AG20443 (cell line): Measurements from ENCODE around the gene GYPA.
"Not testable (repeated sequence)": the region's sequence is repeated elsewhere in the genome, so short reads cannot be mapped to it uniquely, and the experiment has no call there.

Source experiments
- DNase-seq: peaks from one replicate; pipeline ENCODE4 v3.0.0; 2012; ENCODE audit warnings: low spot score, mixed read lengths

The GYPA gene

DNA sequence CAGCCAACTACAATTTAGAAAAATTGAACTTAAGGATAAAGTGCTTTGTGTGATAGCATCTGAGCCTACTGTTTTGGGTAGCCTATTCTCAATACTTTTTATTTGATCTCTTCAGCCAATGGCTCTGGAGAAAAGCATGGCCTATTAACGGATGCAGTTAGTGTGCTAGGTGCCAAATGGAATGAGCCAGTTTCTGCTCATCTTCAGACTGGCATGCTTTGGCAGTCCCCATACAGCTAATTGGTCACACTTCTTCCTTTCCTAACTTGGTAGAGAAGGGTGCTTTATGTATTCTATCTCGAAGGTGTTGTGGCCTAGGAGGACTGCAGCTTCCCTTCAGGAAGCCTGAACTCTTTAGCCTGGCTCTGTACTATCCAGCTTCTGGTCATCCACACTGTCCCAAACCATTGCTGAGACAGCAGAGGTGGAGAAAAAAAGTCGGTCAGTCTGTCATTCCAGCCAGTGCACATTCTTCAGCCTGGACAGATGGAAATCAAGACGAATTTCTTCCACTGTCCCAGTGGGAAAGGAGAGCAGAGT is 11.1 kb downstream of the GYPA start:
- not testable (repeated sequence) for DNase-seq

DNA sequence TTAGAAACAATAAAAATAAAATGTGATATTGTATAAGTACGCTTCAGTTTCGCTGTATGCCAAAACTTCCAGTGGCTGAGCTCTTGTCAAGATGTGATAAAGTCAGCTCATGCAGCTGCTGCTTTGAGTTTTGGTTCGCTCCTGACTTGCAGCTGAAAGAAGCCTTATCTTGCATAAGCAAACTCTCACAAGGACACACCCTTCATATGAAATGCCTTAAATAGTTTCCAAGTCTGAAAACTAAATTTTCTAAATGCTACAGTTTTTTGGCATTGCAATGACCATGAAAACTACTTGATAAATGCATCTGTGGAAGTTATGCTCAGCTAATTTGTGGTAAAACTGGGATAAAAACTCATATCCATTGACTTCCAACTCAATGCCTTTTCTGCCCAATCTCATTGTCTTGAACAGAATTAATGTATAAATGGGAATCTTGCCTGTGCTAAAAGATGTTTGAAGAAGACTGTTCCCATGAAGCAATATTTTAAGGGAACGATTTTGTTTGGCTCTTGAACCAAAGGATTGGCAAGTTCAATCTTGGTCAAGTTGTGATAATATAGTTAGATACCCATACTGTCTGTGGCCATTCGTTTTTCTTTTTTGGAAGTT is 11.7 kb downstream of the GYPA start:
- not testable (repeated sequence) for DNase-seq

DNA sequence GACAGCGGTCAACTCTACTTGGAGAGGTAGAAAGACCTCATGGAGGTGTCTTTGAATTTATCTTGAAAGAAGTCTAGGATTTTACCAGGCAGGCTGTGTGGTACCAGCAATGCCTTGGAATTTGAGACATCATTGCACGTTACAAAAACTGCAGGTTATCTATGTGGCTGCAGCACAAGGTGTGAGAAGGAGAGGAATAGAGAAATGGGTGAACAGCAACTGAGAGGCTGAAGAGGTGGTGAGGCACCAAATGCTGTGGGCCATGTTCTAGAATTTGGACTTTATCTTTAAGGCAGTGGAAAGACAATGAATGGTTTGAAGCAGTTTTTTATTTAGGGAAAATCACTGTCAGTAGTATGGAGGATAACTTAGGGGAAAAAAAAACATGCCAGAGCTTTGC is 15.4 kb downstream of the GYPA start:
- DNase-seq = not testable (repeated sequence)

DNA sequence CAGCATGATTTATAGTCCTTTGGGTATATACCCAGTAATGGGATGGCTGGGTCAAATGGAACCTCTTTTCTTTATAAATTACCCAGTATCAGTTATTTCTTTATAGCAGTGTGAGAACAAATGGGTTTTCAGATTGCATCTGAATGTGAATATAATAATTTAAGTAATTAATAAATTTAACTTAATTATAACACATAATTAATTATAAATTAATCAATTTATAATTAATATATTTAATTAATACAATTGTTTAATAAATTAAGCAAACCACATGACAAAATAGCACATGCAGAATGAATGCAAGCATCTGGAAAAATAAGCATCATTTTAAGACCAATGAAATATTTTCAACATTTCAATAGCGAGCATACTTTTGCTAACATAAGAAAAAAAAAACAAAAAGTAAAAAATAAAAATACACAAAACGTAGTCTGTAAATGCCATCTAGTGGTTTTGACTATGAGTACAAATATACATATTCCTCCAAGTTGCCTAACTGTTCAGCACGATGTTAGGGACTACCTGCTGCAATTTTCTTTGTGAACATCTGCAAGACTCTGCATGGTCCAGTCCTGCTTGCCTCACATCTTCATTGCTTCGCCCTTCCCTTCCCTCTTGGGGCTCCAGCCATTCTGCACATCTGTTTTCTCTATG is 16.4 kb downstream of the GYPA start:
- DNase-seq = not testable (repeated sequence)

DNA sequence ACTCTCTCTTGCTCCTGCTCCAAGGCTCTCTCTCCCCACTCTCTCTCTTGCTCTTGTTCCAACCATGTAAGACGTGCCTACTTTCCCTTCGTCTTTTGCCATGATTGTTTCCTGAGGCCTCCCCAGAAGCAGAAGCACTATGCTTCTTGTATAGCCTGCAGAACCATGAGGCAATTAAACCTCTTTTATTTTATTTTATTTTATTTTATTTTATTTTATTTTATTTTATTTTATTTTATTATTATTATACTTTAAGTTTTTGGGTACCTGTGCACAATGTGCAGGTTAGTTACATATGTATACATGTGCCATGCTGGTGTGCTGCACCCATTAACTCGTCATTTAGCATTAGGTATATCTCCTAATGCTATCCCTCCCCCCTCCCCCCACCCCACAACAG is 17.2 kb downstream of the GYPA start:
- DNase-seq = not testable (repeated sequence)

DNA sequence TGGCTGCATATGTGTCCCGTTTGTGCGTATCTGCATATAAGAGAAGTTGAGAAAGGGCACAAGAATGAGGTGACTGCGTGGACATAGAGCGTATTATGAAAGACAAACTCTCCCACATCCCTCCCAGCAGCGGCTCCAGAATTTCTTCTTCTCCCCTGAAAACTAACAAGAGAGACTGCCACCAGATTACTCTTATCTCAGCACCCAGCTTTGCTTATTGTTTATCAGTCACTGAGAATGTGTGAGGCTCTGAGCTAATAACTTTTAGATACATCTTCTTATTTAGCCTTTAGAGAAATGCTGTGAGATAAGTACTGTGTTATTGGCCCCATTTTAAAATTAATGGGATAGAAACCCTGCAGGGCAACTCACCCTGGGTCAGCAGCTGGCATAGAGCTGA is 20.8 kb downstream of the GYPA start:
- DNase-seq = not testable (repeated sequence)

DNA sequence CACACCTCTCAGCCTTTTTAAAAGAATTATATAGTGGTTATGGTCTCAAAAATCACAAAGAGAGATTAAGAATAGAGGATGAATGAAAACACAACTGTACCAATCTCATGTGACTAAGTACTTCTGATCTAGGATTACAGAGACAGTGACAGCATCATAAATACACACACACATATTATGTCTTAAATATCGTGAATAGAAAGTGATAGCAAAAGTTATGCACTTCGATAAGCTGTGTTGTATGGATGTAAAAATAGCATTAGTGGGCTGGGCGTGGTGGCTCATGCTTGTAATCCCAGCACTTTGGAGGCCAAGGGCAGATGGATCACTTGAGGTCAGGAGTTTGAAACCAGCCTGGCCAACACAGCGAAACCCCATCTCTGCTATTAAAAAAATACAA is 25.0 kb downstream of the GYPA start:
- no peak for DNase-seq

DNA sequence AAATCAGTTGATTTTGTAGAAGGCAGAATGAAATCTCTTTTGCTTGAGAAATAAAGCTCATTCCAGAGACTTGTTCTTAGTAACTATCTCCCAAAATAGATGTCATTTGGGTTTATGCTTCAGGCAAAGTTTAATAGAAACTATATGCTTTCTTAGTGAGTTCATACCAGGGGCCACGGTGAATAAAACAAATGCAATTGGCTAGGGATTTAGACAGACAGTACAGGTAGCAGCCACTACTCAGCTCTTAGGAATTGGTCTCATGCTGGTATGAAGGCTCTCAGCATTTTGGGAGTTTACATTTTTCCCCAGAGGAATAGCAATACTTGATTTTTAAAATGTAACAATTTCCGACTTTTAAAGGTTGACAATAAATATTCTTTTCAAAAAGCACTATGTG is 27.0 kb downstream of the GYPA start:
- no peak for DNase-seq

DNA sequence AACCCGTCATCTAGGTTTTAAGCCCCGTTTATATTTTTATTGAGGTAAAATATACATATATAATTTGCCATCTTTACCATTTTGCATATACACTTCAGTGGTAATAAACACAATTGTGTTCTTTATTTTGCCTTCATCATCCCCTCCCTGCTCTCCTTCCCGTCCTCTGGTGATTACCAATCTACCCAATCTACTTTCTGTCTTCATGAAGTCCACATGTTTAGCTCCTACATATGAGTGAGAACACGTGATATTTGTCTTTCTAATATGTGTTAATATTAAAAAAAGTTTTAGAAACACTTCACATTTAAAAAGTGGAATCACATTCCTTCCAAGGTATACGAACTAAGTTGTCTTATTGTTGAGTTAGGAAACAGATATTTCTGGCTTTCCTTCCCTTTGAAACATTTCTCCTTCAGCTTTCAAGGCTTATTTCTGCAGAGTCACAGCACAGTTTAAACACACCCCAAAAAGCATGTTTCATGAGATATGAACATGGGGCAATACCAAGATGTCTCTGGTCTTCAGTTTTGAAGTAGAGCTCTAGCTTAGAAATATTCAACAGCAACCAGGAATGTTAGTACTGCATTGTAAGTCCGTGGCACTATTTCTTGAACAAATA is 35.9 kb downstream of the GYPA start:
- DNase-seq = no peak

DNA sequence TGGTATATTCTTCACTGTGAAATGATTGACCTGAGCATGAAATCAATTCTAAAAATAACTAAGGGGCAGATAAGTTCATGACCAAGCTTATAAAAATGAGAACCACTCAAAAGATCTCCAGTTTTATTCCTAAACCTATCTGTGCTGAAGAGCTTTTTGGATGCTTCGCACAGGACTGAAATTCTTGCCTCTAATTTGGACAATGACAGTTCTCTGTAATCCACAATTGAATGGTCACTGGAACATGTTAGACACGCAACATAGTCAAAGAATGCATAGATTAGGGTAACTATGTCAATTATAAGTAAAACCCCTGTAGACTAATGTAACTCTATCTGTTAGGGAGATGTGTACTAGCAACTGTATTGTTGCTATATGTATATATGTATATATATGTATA is 42.7 kb downstream of the GYPA start:
- not testable (repeated sequence) for DNase-seq

DNA sequence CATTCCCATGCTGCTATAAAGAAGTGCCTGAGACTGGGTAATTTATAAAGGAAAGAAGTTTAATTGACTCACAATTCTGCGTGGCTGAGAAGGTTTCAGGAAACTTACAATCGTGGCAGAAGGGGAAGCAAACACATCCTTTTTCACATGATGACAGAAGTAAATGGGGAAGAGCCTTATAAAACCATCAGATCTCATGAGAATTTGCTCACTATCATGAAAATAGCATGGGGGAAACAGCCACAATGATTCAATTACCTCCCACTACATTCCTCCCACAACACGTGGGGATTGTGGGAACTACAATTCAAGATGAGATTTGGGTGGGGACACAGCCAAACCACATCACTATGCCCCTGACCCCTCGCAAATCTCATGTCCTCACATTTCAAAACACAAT is 46.5 kb downstream of the GYPA start:
- not testable (repeated sequence) for DNase-seq

DNA sequence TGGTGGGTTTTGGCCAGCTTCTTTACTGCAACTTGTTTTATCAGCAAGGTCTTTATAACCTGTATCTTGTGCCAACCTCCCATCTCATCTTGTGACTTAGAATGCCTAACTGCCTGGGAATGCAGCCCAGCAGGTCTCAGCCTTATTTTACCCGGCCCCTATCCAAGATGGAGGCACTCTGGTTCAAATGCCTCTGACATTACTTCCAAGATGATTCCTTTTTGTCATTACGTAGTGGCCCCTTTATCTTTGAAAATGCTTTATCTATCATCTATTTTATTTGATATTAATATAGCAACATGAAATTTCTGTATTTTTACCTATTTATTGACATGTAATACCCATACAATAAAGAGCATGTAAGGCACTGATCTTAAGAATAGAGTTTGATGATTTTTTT is 49.3 kb downstream of the GYPA start:
- DNase-seq = not testable (repeated sequence)

DNA sequence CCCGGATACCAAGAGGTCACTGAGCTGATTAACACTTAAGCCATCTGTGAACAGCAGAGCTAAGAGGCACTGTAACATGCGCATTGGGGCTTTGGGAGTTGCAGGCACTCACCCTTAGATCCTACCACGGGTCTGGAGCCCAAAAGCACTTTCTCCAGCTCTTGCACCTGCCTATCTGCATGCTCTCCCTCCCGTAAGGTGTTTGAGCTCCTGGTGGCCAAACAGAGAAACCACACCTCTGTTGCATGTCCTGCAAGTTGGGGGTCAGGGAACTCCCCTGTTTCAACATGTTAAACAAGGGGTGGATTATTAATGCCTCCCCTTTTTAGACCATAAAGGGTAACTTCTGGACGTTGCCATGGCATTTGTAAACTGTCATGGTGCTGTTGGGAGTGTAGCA is 49.8 kb downstream of the GYPA start:
- no peak for DNase-seq

DNA sequence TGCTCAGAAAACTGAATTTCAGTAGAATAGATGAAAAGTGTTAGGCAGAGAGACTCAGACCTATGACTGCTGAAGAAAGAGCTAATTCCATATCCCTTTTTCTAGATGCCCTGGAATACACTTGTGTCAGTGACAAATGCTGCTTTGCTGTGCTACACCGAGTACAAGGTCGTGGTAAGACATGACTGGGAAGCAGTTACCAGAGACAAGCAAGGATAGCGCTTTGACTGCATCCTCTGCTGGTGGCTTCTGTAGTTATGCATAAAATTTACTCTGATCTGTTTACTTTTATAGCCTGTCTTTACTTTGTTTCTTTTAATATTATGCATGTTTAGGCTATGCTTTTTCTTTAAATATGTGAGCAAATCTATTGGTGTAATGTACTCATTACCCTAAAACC is 58.5 kb downstream of the GYPA start:
- DNase-seq = not testable (repeated sequence)

DNA sequence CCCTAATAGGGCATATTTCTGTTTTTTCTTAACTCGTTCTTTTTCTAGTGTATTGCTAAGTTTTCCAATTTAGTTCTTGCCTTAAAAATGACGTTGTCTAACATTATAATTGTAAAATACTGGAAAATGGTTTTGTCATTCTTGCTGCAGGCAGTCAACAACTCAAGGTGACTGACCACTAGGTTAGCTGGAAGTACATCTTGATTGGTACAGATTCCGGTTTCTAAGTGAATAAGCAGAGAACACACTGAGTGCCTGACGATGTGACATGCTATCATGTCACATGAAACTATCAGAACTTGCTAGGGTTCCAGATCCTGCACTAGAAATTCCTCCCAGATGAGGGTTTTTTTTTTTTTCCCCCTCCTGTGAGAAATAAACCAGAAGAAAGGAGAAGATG is 60.4 kb downstream of the GYPA start:
- not testable (repeated sequence) for DNase-seq

DNA sequence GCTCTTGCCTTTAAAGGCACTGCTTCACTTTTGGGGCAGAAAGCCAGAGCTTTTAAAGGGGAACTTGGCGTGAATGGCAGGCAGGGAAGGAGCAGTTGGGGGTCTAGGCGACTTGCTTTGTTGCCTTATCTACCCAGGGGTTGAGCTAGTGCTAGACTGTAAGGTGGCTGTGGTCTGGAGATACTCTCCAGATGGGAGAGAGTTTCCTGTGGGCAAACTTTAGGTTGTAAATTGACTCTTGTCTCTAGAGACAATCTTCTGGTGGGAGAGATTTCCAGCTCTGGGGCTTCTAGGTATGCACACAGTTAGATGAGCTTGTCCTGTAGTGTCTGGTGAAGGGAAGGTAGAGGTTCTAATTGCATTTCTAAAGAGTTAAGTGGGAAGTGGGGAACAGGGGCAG is 61.8 kb downstream of the GYPA start:
- not testable (repeated sequence) for DNase-seq

DNA sequence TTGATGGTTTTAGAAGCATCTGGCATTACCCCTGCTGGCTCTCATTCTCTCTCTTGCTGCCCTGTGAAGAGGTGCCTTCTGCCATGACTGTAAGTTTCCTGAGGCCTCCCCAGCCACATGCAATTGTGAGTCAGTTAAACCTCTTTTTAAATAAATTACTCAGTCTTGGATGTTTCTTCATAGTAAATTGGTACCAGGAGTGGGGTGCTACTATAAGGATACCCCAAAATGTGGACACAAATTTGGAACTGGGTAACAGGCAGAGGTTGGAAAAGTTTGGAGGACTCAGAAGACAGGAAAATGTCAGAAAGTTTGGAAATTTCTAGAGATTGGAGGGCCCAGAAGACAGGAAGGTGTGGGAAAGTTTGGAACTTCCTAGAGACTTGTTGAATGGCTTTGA is 79.0 kb downstream of the GYPA start:
- DNase-seq = not testable (repeated sequence)

DNA sequence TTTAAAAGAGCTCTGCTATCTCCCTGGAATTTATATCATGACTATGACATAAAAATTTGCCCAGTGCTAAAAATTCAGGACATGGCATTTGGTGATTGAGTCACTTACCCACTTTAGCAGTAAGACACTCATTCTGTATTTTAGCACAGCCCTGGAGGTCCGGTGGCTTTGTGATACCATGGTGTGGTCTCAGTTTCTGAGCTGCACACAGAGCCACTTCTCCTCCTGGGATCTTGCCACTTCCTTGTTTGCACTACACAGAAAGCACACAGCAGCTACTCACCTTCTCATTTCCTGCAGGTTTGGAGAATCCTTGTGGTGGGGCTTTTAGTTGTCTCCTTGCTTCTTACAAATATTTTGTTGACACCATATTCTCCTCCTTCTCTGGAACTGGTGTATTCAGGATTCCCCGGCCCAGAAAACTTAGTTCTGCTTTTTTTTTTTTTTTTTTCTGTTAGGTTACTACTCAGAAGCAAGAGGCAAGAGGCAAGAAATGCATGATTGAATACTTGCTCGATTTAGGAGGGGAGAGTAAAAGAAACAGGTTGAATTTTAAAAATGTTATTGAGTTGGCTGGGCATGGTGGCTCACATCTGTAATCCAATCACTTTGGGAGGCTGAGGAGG is 80.2 kb downstream of the GYPA start:
- not testable (repeated sequence) for DNase-seq
